ENCODE data around the gene DGCR2. TPM values are rescaled to one million over a fixed set of nuclear protein-coding genes. Genes with fewer than 3 reads are reported as not detected.

The DGCR2 gene
- total and polyA plus RNA-seq, 10 of the 15 experiments (the other 5 are each of a cell fraction or from before 2014, with no cell fraction given), result 0.19 to 28.4 (median 16.0) TPM

- TF ChIP-seq CUX1 (IDR thresholded peaks at IDR 0.05; ENCODE audit: insufficient replicate concordance, low read depth, low read length) (no peak), HDAC6 (IDR thresholded peaks at IDR 0.05; ENCODE audit: unreplicated experiment) (no peak), NFIC (IDR thresholded peaks at IDR 0.05; ENCODE audit: low read depth, low read length) (no peak), SUZ12 (IDR thresholded peaks at IDR 0.05; ENCODE audit: unreplicated experiment) (no peak)
These were observed 40.9 kb downstream of the DGCR2 start (continued) for GRCh38 chr22:19081351-19081750.

GRCh38 chr22:19080853-19081252, 41.4 kb downstream of the DGCR2 start:
- POLR2A ChIA-PET, result no interaction called here
- Histone ChIP-seq H3K9me3 (replicated peaks; ENCODE audit: control insufficient read depth, insufficient read depth, low read length) (no peaks in the 10 kb centered on the region), H3K27ac (ENCODE audit: control insufficient read depth, insufficient read depth) (no peak overlapping the region), H3K36me3 (ENCODE audit: control insufficient read depth in 2 of 2, insufficient read depth in 2 of 2, low read length in 1 of 2) (peaks cover 0 to 5% of the 10 kb centered on the region in 2 experiments), H3K27me3 (replicated peaks in 1 of 2; ENCODE audit: control insufficient read depth in 2 of 2, insufficient read depth in 2 of 2, low read length in 1 of 2) (no peaks in the 10 kb centered on the region), H3K4me3 (no peak overlapping the region), H3K4me2 (ENCODE audit: control insufficient read depth, insufficient read depth) (no peak overlapping the region), H2AFZ (ENCODE audit: control insufficient read depth, low read depth, low read length) (no peak overlapping the region), H3K9ac (ENCODE audit: control insufficient read depth, insufficient read depth, low read length) (no peak overlapping the region), H3K79me2 (ENCODE audit: control insufficient read depth, insufficient read depth, low read length) (no peaks in the 10 kb centered on the region), H3K4me1 (ENCODE audit: control insufficient read depth, insufficient read depth, low read length) (peaks cover 12% of the 10 kb centered on the region), H4K20me1 (ENCODE audit: control insufficient read depth, insufficient read depth) (peaks cover 2% of the 10 kb centered on the region; the same call in 1 of the 2 replicates)
- ATAC-seq (no peak), DNase-seq (ENCODE audit: low read depth, low spot score) (no peak), FAIRE-seq (no peak)
- CTCF ChIA-PET, result no interaction called here
- no TSS peak for BruUV-seq (replicated peaks)
- RAD21 ChIA-PET (ENCODE audit: unreplicated experiment), result no interaction called here
- intact Hi-C loops (cut with micrococcal nuclease; ENCODE audit: unreplicated experiment), result no loop called here
- in situ Hi-C loops (cut with MboI), result no loop called here
- 100% methylated on average over 3 of the region's 3 CpGs for WGBS (ENCODE audit: insufficient coverage, insufficient replicate concordance, low lambda C conversion rate, missing lambda C conversion rate)
- SMC1A ChIA-PET (ENCODE audit: uncharacterized antibody, unreplicated experiment), result interaction anchor here (1.1 kb wide), 1 partner anchor 38 kb away, joined by 3 read pairs; no protein-coding TSS in a partner anchor
- no peak for TF ChIP-seq ZNF207 (IDR thresholded peaks at IDR 0.05; ENCODE audit: borderline replicate concordance)
- no peak for TF ChIP-seq USF1 (IDR thresholded peaks at IDR 0.05; ENCODE audit: borderline replicate concordance, extremely low read length, insufficient read depth, low read depth, low read length)
- TF ChIP-seq SUPT20H (IDR thresholded peaks at IDR 0.05; ENCODE audit: borderline replicate concordance, control insufficient read depth, low read depth, low read length), result no peak
- TF ChIP-seq SP1 (IDR thresholded peaks at IDR 0.05; ENCODE audit: low read depth, low read length), result no peak
- TF ChIP-seq ZNF687 (IDR thresholded peaks at IDR 0.05), result no peak
